GM18498 (cell line): ENCODE data around the gene ZNF785.
"Not testable (repeated sequence)": the region's sequence is repeated elsewhere in the genome, so short reads cannot be mapped to it uniquely, and the experiment has no call there.

ENCODE experiments used
- ATAC-seq: cut with Tn5 transposase; IDR thresholded peaks from one replicate; pipeline ENCODE4 v1.9.1; 2021; ENCODE audit warnings: mild to moderate bottlenecking, moderate library complexity; ENCODE audit not compliant: unreplicated experiment

ZNF785 gene

DNA sequence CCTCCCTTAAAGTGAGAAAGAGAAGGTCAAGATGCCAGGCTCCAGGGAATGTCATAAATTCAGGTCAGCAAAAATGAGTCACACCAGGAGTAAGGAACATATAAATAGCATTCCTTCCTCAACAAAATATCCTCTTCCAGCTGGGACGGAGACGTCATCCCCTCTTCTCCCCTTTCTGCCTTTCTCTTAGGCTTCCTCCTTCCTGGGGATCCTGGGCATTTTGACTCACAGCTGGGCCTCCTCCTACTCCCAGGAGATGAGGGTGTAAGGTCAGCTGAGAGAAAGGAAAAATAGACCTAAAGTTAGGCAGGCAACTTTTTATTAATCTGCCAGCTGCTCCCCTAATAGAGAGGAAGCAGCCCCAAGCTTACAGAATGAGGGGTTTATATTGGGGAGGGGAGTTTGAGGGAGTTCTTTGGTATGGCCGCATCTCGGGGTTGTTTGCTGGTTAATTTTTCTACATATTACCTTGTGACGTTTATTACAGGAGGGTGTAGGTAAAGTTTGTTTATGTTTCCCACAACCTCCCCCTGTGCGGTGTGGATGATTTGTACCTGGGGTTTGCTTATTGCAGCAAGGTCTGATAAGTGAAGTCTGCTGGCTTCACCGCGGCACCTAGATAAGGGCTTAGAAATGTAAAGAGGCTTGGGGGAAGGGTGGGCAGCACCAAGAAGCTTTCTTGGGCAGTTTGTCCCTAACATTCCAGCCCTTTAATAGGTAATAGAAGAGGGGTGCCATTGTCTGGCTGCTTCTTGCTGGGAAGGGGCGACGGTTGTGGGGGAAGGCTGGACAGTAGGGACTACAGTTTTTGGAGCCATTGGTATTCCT lies 43.8 kb downstream of the ZNF785 start:
- ATAC-seq: no peak

DNA sequence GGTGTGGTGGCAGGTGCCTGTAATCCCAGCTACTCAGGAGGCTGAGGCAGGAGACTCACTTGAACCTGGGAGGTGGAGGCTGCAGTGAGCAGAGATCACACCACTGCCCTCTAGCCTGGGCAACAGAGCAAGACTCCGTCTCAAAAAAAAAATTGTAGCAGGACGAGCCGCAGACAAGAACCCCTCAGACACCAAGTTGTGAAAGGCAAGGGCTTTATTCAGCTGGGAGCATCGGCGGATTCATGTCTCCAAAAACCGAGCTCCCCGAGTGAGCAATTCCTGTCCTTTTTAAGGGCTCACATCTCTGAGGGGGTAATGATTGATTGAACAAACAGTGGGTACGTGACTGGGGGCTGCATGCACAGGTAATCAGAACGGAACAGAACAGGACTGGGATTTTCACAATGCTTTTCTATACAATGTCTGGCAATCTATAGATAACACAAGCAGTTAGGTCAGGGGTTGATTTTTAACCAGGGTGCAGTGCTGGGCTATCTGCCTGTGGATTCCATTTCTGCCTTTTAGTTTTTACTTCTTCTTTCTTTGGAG lies 44.5 kb downstream of the ZNF785 start:
- ATAC-seq: not testable (repeated sequence)

DNA sequence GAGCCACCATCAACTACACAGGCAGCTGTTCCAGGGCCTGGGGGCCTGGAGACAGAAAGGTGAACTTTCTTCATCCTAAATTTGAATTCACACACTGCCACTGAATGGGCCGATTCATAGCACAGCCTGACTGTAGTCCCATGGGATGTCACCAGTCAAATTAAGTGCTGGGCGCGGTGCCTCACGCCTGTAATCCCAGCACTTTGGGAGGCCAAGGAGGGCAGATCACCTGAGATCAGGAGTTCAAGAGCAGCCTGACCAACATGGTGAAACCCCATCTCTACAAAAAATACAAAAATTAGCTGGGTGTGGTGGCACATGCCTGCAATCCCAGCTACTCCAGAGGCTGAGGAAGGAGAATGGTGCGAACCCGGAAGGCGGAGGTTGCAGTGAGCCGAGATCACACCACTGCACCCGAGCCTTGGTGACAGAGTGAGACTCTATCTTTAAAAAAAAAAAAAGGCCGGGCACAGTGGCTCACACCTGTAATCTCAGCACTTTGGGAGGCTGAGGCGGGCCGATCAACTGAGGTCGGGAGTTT lies 45.4 kb downstream of the ZNF785 start:
- not testable (repeated sequence) for ATAC-seq

DNA sequence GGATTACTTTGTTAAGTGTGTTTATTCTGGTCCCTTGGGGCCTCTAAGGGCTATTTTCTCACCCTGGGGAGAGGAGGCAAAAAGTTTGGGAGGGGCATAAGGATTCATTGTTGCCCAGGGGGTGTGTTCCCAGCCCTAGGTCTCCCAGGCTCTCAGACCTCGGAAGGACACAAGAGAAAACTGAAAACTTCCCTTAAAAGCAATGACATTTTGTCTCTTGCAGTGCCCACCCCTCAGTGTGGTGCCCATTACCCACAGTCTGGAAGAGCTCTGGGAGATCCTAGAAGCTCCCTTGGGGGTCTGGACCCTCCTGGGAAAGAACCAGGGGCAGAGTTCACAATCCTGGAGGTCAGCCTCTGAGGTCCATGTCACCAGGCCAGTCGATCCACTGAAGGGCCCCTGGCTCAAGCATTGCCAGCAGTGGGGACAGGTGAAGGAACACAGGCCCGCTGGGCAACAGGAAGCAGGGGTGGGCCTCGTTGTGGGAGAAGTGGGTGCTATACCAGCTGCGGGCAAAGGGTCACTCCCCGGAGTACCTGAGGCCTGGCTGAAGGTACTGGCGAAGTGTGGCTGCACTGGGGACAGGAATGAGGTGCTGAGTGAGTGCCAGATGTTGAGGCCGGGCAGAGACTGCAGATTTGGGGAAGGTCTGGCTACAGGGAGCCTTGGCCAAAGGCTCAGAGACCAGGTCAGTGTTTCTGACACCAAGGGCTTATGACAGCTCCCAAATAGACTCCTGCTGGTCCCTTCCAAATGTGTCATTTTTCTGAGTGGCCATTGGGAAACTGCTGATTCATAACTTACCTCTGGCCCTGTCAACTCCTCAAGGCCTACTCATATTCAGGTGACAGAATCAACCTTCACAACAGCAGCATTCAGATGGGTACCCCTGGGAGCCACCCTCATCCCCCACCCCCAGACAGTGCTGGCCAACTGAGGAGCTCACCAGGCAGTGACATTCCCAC lies 46.2 kb downstream of the ZNF785 start:
- no peak for ATAC-seq

DNA sequence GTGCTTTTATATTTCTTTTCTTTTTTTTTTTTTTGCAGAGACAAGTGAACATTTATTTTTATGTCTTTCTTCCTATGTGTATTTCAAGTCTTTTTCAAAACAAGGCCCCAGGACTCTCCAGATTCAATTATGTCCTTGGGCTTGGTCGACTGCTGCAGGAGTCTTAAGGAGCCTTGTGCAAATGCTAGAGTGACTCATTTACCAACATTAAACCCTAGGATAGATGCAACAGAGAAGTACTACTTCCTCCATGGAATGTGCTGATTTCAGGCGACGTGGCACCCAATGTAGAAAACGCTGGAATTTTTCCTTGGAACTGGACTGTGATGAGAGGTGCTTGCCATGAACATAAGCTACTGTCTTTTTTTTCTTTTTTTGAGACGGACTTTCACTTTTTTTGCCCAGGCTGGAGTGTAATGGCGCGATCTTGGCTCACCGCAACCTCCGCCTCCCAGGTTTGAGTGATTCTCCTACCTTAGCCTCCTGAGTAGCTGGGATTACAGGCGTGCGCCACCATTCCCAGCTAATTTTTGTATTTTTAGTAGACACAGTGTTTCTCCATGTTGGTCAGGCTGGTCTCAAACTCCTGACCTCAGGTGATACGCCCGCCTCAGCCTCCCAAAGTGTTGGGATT lies 49.0 kb downstream of the ZNF785 start:
- ATAC-seq: not testable (repeated sequence)

DNA sequence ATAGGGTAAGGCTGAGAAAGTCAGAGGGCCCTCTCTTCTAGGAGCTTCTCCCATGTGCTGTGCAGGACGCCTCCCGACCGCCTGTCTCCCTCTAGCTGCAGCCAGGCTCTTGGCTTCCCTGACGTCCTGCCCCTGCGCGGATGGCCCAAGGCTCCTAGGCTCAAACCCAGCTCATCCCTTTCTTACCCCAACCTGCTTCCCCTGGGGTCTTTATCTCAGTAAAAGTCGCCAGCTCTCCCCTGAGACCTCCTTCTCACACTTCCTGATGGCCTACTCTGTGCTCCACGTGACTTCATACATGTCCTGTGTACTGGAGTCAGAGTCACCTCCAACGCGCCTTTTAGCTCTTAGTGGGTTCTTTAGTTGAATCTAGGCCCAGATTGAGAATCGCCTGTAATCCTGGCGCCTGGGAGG lies 49.7 kb downstream of the ZNF785 start:
- ATAC-seq: peak; percentile 49

DNA sequence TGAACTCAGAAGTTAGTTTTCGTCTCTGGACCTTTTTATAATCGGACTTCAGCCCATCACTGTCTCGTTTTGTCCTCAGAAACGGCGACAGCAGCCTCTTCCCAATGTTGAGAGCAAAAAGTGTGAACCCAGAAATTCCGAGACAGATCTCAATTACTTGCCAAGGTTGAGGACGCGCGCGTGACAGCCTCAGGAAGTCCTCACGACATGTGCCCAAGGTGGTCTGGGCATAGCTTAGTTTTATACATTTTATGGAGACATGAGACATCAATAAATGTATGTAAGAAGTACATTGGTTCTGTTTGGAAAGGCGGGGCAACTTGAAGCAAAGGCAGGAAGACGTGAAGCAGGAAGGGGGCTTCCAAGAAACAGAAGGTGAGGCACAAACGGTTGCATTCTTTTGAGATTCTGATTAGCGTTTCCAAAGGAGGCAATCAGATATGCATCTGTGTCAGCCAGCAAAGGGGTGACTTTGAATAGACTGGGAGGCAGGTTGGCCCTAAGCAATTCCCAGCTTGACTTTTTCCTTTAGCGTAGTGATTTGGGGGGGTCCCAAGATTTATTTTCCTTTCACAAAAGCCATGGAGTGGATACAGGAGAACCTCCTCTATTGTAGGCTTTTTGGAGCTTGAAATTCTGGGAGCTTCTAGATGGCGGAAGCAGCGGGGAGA lies 50.3 kb downstream of the ZNF785 start:
- peak; percentile 24 for ATAC-seq

DNA sequence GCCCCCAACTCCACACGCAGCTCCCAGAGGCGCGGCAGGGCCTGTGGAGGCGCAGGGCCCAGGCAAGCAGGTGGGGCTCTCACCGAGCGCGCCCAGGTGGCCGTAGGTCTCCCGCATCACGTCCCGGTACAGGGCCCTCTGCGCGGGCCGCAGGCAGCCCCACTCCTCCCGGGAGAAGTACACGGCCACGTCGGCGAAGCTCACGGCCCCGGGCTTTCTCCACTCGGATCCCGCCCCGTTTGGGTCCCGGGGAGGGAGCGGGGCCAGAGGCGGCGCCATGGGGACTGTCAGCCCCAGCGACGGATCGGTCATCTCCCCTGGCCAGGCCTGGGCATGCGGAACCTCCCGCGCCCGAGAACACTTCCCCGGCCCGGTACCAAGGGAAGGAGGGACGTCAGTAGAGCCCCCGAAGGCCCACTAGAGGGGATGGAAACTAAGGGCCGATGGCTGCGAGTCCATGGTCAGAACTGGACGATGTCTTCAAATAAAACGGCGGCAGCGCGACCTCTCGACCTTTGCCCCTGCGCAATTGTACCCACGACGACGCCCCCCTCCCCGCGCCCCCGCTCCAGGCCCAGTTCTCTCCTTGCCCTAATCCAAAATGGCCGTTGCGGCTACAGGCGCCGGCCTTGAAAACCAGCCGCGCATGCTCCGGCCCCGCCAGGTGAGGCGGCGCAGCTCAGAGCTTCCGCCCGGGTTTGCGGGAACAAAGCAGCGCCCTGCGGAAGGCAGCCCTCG lies 51.0 kb downstream of the ZNF785 start, which contains the start of gene ZNF747:
ZNF747 (minus strand) TSS at position 491 of the 738 bp plus-strand sequence; CDS start at position 312, 179 bp downstream.
- peak; percentile 61 for ATAC-seq

DNA sequence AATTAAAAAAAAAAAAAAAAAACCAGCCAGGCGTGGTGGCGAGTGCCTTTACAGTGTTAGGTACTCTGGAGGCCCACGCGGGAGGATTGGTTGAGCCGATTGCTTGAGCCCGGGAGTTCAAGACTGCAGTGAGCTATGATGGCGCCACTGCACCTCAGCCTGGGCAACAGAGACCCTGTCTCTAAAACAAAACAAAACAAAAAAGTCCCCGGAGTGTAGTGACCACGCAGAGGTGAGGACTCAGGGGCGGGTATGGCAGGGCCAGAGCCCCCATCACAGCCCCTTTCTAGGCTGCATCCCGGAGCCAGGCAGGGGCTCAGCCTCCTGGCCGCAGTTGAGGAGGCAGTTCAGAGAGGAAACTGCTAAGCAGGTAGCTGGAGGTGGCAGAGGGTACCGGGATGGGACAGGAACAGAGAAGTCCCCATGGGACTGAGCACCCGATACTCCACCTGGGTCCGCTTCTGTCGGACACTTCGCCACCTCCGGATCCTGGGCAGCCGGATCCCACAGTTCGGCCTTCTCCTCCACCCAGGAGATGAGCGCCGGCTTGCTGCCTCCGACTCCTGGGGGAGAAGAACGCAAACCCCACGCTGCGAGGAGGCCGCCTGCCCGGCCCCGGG lies 51.6 kb downstream of the ZNF785 start:
- peak; percentile 15 for ATAC-seq

DNA sequence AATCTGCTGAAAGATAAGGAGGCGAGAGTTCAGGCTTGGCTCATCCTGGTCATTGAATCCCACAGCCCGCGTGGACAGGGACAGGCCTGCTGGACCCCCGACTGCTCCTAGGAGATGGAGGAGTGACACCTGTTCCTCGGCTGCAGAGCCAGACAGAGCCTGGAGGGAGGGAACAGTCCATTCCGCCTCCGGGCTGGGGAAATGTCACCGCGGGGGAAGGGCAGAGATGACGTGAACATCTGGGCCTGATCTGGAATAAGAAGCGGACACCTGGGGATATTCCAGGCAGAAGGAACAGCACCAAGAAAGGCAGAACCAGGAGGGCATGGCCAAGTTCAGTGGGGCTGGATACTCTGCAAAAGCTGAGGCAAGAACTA lies 52.4 kb downstream of the ZNF785 start:
- no peak for ATAC-seq

DNA sequence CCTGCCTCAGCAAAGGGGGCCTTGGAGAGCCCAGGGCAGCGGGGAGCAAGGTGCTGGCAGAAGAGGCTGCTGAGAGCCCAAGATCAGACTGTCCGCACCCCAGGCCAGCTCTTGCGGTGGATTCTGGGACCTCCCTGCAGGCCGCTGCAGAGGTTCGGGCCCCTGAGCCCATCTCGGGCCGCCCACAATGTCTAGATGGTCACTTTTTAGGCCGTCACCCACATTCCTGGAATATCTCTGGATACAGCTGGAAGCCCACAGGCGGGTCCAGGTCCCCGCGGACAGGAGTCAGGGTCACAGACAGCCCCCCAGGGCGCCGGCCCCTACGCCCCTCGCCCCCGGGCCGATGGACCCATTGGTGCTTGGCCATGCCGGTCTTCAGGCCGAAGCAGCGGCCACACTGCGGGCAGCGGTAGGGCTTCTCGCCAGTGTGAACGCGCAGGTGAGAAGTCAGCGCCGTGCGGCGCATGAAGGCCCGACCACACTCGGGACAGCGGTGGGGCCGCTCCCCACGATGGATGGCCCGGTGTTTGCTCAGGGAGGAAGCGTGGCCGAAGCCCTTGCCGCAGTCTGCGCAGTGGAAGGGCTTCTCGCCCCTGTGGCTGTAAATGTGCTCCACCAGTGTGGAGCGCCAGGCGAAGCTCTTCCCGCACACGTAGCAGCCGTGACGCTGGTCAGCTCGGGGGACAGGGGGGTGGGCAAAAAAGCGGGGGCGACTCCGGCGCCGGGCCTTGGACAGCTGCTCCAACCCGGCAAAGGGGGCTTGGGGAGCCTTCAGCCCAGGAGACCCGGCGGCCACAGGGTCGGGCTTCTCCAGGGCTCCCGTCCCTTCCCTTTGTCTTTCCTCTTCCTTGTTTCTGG lies 53.0 kb downstream of the ZNF785 start:
- no peak for ATAC-seq
